WTC11 (cell line): ENCODE measurements around the gene SEZ6L2.

Source experiments
- ETV6 ChIP-seq: sonication (generic); formaldehyde crosslinking; IDR thresholded peaks from 2 replicates; pipeline ENCODE4 v1.8.1; 2022; ENCODE audit warnings: mild to moderate bottlenecking, missing genetic modification reagents
- ZNF263 ChIP-seq: sonication (generic); formaldehyde crosslinking; IDR thresholded peaks from 2 replicates; pipeline ENCODE4 v1.8.1; 2022; ENCODE audit warnings: low read depth, mild to moderate bottlenecking, moderate library complexity, missing genetic modification reagents
- ZNF317 ChIP-seq: sonication (generic); formaldehyde crosslinking; IDR thresholded peaks from 2 replicates; pipeline ENCODE4 v1.8.1; 2023; ENCODE audit warnings: low read depth, mild to moderate bottlenecking, moderate library complexity, missing genetic modification reagents, borderline replicate concordance
- TF ChIP-seq, protein P1 (sequence below): fragments of 200-600 bp; IDR thresholded peaks from 2 replicates; pipeline ENCODE4 v1.8.0; 2022; ENCODE audit warnings: antibody characterized with exemption
- TF ChIP-seq, protein P2 (sequence below): fragments of 250-450 bp; sonication (Bioruptor Pico); IDR thresholded peaks from 2 replicates; pipeline ENCODE4 v1.9.0; 2021; ENCODE audit warnings: mild to moderate bottlenecking, borderline replicate concordance

DNA sequence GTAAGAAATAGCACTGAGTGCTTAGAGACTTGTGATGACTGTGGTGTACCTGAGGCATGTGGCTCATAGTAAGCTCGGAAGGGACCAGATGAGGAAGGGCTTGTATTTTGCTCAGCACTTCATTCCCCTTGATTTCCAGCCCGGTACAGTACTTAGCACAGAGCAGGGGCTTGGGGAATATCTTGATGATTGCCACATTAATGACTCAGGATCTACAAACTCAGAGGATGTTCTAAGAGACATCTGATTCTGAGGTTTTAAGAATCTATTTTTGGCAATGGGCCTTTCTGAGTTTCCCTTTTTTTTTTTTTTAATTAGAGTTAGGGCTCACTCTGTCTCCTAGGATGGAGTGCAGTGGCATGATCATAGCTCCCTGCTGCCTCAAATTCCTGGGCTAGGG, 10.0 kb upstream of the SEZ6L2 start:
- TF ChIP-seq, protein P1, sequence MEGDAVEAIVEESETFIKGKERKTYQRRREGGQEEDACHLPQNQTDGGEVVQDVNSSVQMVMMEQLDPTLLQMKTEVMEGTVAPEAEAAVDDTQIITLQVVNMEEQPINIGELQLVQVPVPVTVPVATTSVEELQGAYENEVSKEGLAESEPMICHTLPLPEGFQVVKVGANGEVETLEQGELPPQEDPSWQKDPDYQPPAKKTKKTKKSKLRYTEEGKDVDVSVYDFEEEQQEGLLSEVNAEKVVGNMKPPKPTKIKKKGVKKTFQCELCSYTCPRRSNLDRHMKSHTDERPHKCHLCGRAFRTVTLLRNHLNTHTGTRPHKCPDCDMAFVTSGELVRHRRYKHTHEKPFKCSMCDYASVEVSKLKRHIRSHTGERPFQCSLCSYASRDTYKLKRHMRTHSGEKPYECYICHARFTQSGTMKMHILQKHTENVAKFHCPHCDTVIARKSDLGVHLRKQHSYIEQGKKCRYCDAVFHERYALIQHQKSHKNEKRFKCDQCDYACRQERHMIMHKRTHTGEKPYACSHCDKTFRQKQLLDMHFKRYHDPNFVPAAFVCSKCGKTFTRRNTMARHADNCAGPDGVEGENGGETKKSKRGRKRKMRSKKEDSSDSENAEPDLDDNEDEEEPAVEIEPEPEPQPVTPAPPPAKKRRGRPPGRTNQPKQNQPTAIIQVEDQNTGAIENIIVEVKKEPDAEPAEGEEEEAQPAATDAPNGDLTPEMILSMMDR, result no peak
- TF ChIP-seq ETV6 (CRISPR knock-in tag) (no peak), ZNF263 (CRISPR knock-in tag) (no peak), ZNF317 (CRISPR knock-in tag) (no peak)
- TF ChIP-seq, protein P2, sequence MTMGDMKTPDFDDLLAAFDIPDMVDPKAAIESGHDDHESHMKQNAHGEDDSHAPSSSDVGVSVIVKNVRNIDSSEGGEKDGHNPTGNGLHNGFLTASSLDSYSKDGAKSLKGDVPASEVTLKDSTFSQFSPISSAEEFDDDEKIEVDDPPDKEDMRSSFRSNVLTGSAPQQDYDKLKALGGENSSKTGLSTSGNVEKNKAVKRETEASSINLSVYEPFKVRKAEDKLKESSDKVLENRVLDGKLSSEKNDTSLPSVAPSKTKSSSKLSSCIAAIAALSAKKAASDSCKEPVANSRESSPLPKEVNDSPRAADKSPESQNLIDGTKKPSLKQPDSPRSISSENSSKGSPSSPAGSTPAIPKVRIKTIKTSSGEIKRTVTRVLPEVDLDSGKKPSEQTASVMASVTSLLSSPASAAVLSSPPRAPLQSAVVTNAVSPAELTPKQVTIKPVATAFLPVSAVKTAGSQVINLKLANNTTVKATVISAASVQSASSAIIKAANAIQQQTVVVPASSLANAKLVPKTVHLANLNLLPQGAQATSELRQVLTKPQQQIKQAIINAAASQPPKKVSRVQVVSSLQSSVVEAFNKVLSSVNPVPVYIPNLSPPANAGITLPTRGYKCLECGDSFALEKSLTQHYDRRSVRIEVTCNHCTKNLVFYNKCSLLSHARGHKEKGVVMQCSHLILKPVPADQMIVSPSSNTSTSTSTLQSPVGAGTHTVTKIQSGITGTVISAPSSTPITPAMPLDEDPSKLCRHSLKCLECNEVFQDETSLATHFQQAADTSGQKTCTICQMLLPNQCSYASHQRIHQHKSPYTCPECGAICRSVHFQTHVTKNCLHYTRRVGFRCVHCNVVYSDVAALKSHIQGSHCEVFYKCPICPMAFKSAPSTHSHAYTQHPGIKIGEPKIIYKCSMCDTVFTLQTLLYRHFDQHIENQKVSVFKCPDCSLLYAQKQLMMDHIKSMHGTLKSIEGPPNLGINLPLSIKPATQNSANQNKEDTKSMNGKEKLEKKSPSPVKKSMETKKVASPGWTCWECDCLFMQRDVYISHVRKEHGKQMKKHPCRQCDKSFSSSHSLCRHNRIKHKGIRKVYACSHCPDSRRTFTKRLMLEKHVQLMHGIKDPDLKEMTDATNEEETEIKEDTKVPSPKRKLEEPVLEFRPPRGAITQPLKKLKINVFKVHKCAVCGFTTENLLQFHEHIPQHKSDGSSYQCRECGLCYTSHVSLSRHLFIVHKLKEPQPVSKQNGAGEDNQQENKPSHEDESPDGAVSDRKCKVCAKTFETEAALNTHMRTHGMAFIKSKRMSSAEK (CRISPR knock-in tag), result no peak
